Activated naive CD8-positive, alpha-beta T cell treated with anti-CD3 and anti-CD28 coated beads, Interleukin-2, amount 50 U/mL, for 24 hours (primary cell): ENCODE measurements around the gene ARAP1.
"Not testable (repeated sequence)": the region's sequence is repeated elsewhere in the genome, so short reads cannot be mapped to it uniquely, and the experiment has no call there.

ENCODE experiments used
- ATAC-seq: fragments of 150-1000 bp; cut with Tn5 transposase; one replicate; pipeline ENCODE4 v1.10.0; 2021
- DNase-seq: peaks from one replicate; pipeline ENCODE4 v3.0.0; 2021
- H3K27ac Mint-ChIP-seq: one replicate; pipeline ENCODE4 v1.8.0; 2021; ENCODE audit warnings: mild to moderate bottlenecking, mixed read lengths
- H3K27me3 Mint-ChIP-seq: one replicate; pipeline ENCODE4 v1.8.0; 2021; ENCODE audit warnings: mixed read lengths
- H3K36me3 Mint-ChIP-seq: one replicate; pipeline ENCODE4 v1.8.0; 2021; ENCODE audit warnings: low read depth, mixed read lengths
- H3K4me1 Mint-ChIP-seq: one replicate; pipeline ENCODE4 v1.8.0; 2021; ENCODE audit warnings: mixed read lengths
- H3K4me3 Mint-ChIP-seq: one replicate; pipeline ENCODE4 v1.8.0; 2021; ENCODE audit warnings: mild to moderate bottlenecking, moderate library complexity, mixed read lengths
- H3K9me3 Mint-ChIP-seq: one replicate; pipeline ENCODE4 v1.8.0; 2021; ENCODE audit warnings: mixed read lengths

The ARAP1 gene

DNA sequence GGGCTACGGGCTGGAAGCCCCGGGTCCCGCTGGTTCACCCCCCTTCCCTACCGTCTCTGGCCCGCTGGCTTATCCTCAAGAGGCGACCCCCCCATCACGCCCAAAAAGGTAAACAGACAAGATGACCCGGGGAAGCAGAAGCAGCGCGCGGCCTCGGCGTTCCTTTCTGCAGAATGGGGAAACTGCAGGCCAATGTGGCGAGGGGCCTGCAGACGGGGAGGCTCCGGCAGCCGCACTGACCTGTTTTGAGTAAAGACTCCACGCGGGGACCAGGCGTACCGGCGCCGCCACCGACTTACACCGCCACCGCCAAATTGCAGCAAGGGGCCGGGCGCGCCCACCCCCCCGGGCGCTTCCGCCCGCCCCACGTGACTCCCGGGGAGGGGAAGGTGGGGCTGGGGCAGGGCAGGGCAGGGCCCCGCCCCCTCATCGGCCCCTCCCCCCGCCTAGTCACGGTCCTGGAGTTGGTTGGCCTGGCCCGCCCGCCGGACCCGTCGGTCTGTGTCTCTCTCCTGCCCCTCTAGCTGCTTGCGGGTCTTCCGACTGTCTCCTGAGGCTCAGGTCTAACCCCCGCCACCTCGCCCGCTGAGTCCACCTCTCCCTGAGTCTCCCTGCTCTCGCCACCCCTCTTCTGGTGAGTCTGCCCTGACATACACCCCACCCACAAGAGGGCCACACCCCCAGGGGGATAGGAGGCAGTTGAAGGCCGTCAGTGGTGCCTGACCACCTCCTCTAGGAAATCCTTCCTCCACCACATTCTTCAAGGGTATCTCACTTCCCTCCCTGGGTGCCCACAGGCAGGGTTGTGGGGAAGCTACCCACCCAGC lies at the start of gene ARAP1:
TSS of gene ARAP1 (minus strand) at position 321 of the 827 bp plus-strand sequence. CDS start 25,280 bp downstream, outside the sequence.
- peaks cover 35% of the 10 kb centered on the region for H3K4me1 Mint-ChIP-seq
- ATAC-seq = peak; percentile 80
- peak within 1 kb of the TSS; percentile 93 for H3K4me3 Mint-ChIP-seq
- no peaks in the 10 kb centered on the region for H3K27me3 Mint-ChIP-seq
- peak; percentile 75 for DNase-seq
- no peaks in the 10 kb centered on the region for H3K36me3 Mint-ChIP-seq
- H3K27ac Mint-ChIP-seq = peak within 1 kb of the TSS; percentile 92
- H3K9me3 Mint-ChIP-seq = no peaks in the 10 kb centered on the region

- Mint-ChIP-seq H3K27ac (no peak overlapping the region), H3K27me3 (no peaks in the 10 kb centered on the region), H3K9me3 (no peaks in the 10 kb centered on the region), H3K36me3 (peaks cover 2% of the 10 kb centered on the region), H3K4me1 (peaks cover 4% of the 10 kb centered on the region), H3K4me3 (no peak overlapping the region)
- DNase-seq (no peak), ATAC-seq (no peak)
Measured at GRCh38 chr11:72799441-72799840, 47.2 kb upstream of the ARAP1 start.

- H3K27me3 Mint-ChIP-seq = no peaks in the 10 kb centered on the region
- no peak for DNase-seq
- peaks cover 2% of the 10 kb centered on the region for H3K36me3 Mint-ChIP-seq
- H3K4me3 Mint-ChIP-seq = no peak overlapping the region
- no peaks in the 10 kb centered on the region for H3K9me3 Mint-ChIP-seq
- ATAC-seq = no peak
- peaks cover 14% of the 10 kb centered on the region for H3K4me1 Mint-ChIP-seq
- H3K27ac Mint-ChIP-seq = no peak overlapping the region
Measured at GRCh38 chr11:72798361-72798760, 46.2 kb upstream of the ARAP1 start.

DNA sequence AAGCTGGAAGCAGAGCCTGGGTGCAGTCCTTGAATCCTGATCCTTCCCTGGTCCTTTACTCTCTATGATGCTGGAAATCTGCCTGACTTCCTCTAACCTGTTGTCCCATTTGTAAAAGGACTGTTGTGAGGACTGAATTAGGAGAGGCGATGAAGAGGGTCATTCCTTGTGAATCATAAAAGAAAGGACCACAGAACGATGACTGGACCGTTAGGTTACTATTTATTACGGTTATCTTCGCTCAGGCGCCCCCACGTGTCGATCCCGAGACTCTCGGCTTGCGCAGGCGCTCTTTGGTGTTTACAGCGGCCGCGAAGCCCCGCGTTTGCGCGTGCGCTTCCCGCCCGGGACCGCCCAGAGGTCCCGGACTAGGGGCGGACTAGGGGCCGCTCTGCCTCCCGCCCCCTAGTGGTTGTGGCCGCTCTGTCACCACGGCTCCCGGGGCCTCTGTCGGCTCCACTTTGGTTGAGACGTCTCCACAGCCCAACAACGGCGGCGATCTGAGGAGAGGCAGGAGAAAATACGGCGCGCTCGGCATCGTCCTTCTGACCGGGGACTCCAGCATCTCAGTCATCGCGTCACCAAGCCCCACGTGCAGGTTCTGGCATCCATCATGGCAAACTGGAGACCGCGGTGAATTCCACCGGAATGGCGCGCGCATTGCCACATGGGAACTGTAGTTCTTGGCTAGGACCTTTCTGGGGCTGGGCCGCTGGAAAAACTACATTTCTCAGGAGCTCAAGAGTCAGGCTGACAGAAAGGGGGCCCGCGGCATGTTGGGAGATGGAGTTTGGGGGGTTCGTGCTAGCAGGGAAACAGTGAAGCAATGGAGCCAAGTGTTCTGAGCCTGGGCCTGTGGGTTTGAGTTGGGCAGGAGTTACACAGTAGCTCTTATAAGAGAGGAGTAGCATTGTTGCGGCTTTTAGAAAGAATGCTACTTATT lies 41.5 kb upstream of the ARAP1 start, which contains the start of gene STARD10:
TSS of gene STARD10 (minus strand) at position 623 of the 943 bp plus-strand sequence. CDS start 12,866 bp downstream, outside the sequence.
- Mint-ChIP-seq H3K4me3 (peak within 1 kb of the TSS; percentile 98), H3K27me3 (no peaks in the 10 kb centered on the region), H3K36me3 (no peaks in the 10 kb centered on the region), H3K9me3 (no peaks in the 10 kb centered on the region), H3K4me1 (peaks cover 26% of the 10 kb centered on the region), H3K27ac (peak within 1 kb of the TSS; percentile 100)
- DNase-seq (peak; percentile 95), ATAC-seq (peak; percentile 97)

- DNase-seq (no peak), ATAC-seq (no peak)
- Mint-ChIP-seq H3K27me3 (no peaks in the 10 kb centered on the region), H3K36me3 (no peaks in the 10 kb centered on the region), H3K9me3 (no peaks in the 10 kb centered on the region), H3K27ac (peak overlapping the region; percentile 100), H3K4me3 (peak overlapping the region; percentile 98), H3K4me1 (peaks cover 28% of the 10 kb centered on the region)
Measured at GRCh38 chr11:72793076-72793424, 40.8 kb upstream of the ARAP1 start.

DNA sequence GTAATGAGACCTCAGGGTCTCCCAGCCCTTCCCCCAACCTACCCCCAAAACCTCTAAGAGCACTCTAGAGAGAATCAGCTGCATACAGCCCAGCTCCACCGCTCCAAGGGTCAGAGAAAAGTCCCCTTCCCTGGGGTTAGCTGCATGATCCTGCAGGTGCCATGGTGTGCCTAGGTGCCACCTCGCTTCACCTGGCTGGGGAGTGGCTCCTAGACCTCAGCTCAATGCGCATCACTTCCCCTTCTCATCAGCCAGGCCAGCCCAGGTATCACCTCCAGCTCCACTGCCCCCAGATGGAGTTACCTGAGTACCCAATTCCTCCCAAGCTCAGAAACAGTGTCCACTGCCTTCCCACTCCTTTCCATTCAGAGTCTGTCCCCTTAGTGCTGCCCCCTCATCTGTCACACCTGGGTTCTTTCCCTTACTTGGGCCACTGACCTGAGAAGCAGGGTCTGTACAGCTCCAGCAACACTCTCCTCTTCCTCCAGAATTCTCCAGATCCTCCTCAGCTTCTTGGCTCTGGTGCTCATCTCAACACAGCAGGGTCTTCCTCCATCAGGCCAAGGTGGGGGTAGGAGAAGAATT lies 40.3 kb upstream of the ARAP1 start:
- no peak for ATAC-seq
- no peaks in the 10 kb centered on the region for H3K9me3 Mint-ChIP-seq
- no peaks in the 10 kb centered on the region for H3K36me3 Mint-ChIP-seq
- no peak for DNase-seq
- peaks cover 34% of the 10 kb centered on the region for H3K4me1 Mint-ChIP-seq
- H3K27me3 Mint-ChIP-seq = no peaks in the 10 kb centered on the region
- no peak overlapping the region for H3K4me3 Mint-ChIP-seq
- peak overlapping the region; percentile 100 for H3K27ac Mint-ChIP-seq

DNA sequence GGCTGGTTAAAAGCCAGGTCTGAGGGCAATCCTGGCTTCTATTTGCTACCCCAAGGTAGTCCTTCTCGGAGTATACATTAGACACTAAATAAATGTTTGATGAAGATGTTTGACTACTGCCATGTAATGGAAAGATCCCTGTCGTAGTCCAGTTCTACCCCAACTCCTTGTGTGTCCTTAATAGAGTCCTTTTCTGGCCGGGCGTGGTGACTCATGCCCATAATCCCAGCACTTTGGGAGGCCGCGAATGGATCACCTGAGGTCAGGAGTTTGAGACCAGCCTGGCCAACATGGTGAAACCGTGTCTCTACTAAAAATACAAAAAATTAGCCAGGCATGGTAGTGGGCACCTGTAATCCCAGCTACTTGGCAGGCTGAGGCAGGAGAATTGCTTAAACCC lies 39.0 kb upstream of the ARAP1 start:
- not testable (repeated sequence) for H3K36me3 Mint-ChIP-seq, H3K27ac Mint-ChIP-seq

DNA sequence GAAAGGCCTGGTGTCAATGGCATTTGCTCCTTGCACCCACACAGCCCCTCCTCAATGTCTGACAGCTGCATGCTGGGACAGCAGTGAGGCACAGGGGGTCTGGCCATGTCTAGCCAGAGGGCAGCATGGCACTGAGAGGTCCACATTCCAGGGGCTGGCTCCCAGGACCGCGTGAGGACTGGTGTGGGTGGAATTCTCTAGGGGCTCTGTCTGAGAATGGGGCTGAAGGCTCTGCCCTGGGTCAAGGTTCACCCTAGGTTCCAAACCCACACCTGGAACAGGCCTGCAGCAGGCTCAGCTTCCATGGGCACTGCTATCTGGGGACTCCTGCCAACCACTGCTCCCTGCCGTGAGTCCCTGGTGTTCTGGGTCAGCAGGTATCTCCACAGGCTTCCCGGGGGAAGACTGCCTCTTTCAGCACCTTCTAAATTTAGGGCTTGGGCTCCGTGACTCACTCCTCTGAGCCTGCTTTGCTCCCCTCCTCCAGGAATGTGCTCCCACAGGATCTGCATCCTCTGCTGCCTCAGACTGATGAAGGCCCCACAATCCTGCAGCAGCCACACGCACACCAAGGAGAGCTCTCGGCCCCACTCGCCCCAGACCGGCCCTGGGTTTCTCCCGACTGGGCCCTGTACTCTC lies 37.4 kb upstream of the ARAP1 start:
- Mint-ChIP-seq H3K36me3 (no peaks in the 10 kb centered on the region), H3K4me3 (no peak overlapping the region), H3K27ac (no peak overlapping the region), H3K27me3 (peaks cover 1% of the 10 kb centered on the region), H3K9me3 (no peaks in the 10 kb centered on the region), H3K4me1 (peaks cover 39% of the 10 kb centered on the region)
- no peak for ATAC-seq
- DNase-seq = no peak

More for the DNA sequence above, 39.0 kb upstream of the ARAP1 start:
- H3K4me3 Mint-ChIP-seq, H3K27me3 Mint-ChIP-seq, ATAC-seq, DNase-seq, H3K9me3 Mint-ChIP-seq: not testable (repeated sequence)
- H3K4me1 Mint-ChIP-seq = peaks cover 42% of the 10 kb centered on the region

DNA sequence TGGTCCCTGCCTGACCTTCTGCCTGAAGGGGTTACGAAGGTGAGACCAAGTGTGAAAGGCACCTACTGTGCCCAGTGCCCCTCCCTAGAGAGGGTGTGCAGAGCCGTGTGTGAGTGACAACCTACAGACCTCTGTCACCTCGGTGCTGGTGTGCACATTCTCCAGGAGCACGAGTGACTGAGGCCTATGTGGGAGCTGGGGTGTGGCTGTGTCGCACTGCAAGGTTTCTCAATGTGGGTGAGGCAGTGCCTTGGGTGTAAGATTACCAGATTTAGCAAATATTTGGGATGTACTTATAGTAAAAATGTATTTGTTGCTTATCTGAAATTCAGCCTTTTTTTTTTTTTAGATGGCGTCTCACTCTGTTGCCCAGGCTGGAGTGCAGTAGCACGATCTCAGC lies 36.0 kb upstream of the ARAP1 start:
- H3K27me3 Mint-ChIP-seq = peaks cover 1% of the 10 kb centered on the region
- no peak overlapping the region for H3K27ac Mint-ChIP-seq
- ATAC-seq (no peak), DNase-seq (no peak)
- no peak overlapping the region for H3K4me3 Mint-ChIP-seq
- peaks cover 27% of the 10 kb centered on the region for H3K4me1 Mint-ChIP-seq
- no peaks in the 10 kb centered on the region for H3K36me3 Mint-ChIP-seq
- H3K9me3 Mint-ChIP-seq = no peaks in the 10 kb centered on the region

GRCh38 chr11:72787216-72788104 lies 35.3 kb upstream of the ARAP1 start:
- Mint-ChIP-seq H3K27me3 (peaks cover 1% of the 10 kb centered on the region), H3K9me3 (no peaks in the 10 kb centered on the region), H3K27ac (peak overlapping the region; percentile 68), H3K36me3 (no peaks in the 10 kb centered on the region), H3K4me1 (peaks cover 20% of the 10 kb centered on the region), H3K4me3 (no peak overlapping the region)
- DNase-seq (no peak), ATAC-seq (peak; percentile 16)

DNA sequence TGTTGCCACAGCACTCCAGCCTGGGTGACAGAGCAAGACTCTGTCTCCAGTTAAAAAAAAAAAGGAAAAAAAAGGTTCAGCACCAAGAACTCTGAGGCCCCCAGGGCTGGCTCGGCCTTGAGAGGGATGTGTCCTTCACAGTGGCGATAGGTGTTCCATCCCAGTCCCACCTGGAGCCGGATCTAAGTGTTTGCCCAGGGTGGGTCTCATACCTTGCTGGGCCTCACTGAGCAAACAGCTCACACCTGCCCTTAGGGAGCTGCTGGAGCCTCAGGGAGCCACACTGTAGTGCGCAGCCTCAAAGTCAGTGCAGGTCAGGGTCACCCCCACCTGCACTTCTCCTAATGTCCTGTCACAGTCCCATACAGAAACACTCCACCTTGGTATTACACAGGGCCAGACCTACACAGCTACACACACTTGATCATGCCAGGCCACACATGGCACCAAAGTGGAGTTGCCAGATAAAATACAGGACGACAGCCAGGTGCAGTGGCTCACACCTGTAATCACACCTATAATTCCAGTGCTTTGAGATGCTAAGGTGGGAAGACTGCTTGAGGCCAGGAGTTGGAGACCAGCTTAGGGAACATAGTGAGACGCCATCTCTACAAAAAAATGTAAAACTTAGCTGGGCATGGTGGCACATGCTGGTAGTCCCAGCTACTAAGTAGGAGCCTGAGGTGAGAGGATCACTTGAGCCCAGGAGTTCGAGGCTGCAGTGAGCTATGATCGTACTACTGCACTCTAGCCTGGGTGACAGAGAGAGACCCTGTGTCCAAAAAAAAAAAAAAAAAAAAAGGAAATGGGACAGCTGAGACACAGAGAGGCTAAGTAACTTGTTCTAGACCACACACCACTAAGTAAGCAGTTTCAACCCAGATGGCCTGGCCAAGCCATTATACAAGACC lies 34.4 kb upstream of the ARAP1 start:
- Mint-ChIP-seq H3K9me3 (no peaks in the 10 kb centered on the region), H3K4me1 (peaks cover 23% of the 10 kb centered on the region), H3K27me3 (peaks cover 5% of the 10 kb centered on the region), H3K4me3 (no peak overlapping the region), H3K27ac (no peak overlapping the region), H3K36me3 (no peaks in the 10 kb centered on the region)
- DNase-seq (no peak), ATAC-seq (no peak)

DNA sequence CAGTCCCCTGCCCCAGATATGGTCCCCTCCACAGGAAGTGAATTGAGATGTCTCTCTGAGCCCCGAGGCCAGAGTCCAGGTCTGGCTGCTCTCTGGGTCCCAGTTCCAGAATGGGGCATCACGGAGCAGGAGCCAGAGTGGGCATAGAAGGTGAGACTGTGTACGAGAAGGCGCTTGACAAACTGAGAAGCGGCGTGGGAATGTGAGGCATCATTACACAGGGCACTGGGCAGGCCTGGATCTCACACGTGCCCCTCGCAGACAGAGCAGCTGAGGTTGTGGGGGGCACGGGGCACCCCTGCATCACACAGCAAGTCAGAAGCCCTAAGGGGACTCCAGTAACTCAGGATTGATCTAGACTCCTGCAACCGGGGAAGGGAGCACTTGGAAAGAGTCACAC lies 32.5 kb upstream of the ARAP1 start:
- H3K4me1 Mint-ChIP-seq = peaks cover 24% of the 10 kb centered on the region
- peaks cover 5% of the 10 kb centered on the region for H3K27me3 Mint-ChIP-seq
- no peak overlapping the region for H3K4me3 Mint-ChIP-seq

More for the DNA sequence above, 32.5 kb upstream of the ARAP1 start:
- no peaks in the 10 kb centered on the region for H3K36me3 Mint-ChIP-seq
- no peaks in the 10 kb centered on the region for H3K9me3 Mint-ChIP-seq
- no peak for ATAC-seq
- H3K27ac Mint-ChIP-seq = no peak overlapping the region
- DNase-seq = no peak
